BLaER1 (cell line): ENCODE measurements around the gene CCDC78.

Experiments used
- H3K27ac ChIP-seq: shearing (Covaris generic); formaldehyde crosslinking; 2 replicates; pipeline ENCODE4 v1.8.1; 2022
- H3K27me3 ChIP-seq: shearing (Covaris generic); formaldehyde crosslinking; 2 replicates; pipeline ENCODE4 v1.8.1; 2022
- H3K36me3 ChIP-seq: shearing (Covaris generic); formaldehyde crosslinking; 2 replicates; pipeline ENCODE4 v1.8.1; 2022
- H3K4me1 ChIP-seq: shearing (Covaris generic); formaldehyde crosslinking; 2 replicates; pipeline ENCODE4 v1.8.1; 2022
- H3K4me2 ChIP-seq: shearing (Covaris generic); formaldehyde crosslinking; 2 replicates; pipeline ENCODE4 v1.8.1; 2022
- H3K4me3 ChIP-seq: shearing (Covaris generic); formaldehyde crosslinking; 2 replicates; pipeline ENCODE4 v1.8.1; 2022
- H3K9ac ChIP-seq: shearing (Covaris generic); formaldehyde crosslinking; 2 replicates; pipeline ENCODE4 v1.8.1; 2022
- H3K9me3 ChIP-seq: shearing (Covaris generic); formaldehyde crosslinking; 2 replicates; pipeline ENCODE4 v1.8.1; 2022
- H4K20me1 ChIP-seq: shearing (Covaris generic); formaldehyde crosslinking; 2 replicates; pipeline ENCODE4 v1.8.1; 2022
- Cebpa-rat ChIP-seq: shearing (Covaris generic); IDR thresholded peaks from 2 replicates; pipeline ENCODE4 v1.8.1; 2022

Gene CCDC78

GRCh38 chr16:685967-686366 is 40.3 kb downstream of the CCDC78 start:
- H3K4me2 ChIP-seq = no peak overlapping the region
- H3K27me3 ChIP-seq = peaks cover 1% of the 10 kb centered on the region
- H4K20me1 ChIP-seq = peaks cover 29% of the 10 kb centered on the region
- no peak overlapping the region for H3K4me3 ChIP-seq
- peaks cover 59% of the 10 kb centered on the region for H3K4me1 ChIP-seq
- peaks cover 52% of the 10 kb centered on the region for H3K36me3 ChIP-seq
- H3K9ac ChIP-seq = no peak overlapping the region
- no peak overlapping the region for H3K27ac ChIP-seq
- H3K9me3 ChIP-seq = no peaks in the 10 kb centered on the region
- TF ChIP-seq Cebpa-rat = no peak

- TF ChIP-seq Cebpa-rat = no peak
- Histone ChIP-seq H3K27ac (no peak overlapping the region), H4K20me1 (peaks cover 37% of the 10 kb centered on the region), H3K9me3 (no peaks in the 10 kb centered on the region), H3K4me3 (peak overlapping the region; percentile 80; the same call in 1 of the 2 replicates), H3K4me2 (peak overlapping the region; percentile 87), H3K4me1 (peaks cover 55% of the 10 kb centered on the region), H3K36me3 (peaks cover 52% of the 10 kb centered on the region), H3K9ac (no peak overlapping the region), H3K27me3 (no peaks in the 10 kb centered on the region)
Observed at GRCh38 chr16:684961-685696, 41.1 kb downstream of the CCDC78 start.

- Histone ChIP-seq H4K20me1 (peaks cover 37% of the 10 kb centered on the region), H3K9ac (peak within 1 kb of the TSS; percentile 88), H3K36me3 (peaks cover 52% of the 10 kb centered on the region), H3K4me3 (peak within 1 kb of the TSS; percentile 80), H3K4me2 (peak within 1 kb of the TSS; percentile 87), H3K27ac (peak within 1 kb of the TSS; percentile 86), H3K27me3 (no peaks in the 10 kb centered on the region), H3K4me1 (peaks cover 52% of the 10 kb centered on the region), H3K9me3 (no peaks in the 10 kb centered on the region)
- no peak for TF ChIP-seq Cebpa-rat
Observed at GRCh38 chr16:684071-684794, 42.0 kb downstream of the CCDC78 start, which contains the start of gene JMJD8. TSS of gene JMJD8 (minus strand) at chr16:684334. CDS start at chr16:684319, 15 bp downstream.

- H4K20me1 ChIP-seq = peaks cover 37% of the 10 kb centered on the region
- H3K4me3 ChIP-seq = peak overlapping the region; percentile 80
- H3K9ac ChIP-seq = peak overlapping the region; percentile 88
- peak overlapping the region; percentile 86 for H3K27ac ChIP-seq
- H3K4me1 ChIP-seq = peaks cover 52% of the 10 kb centered on the region
- no peak for TF ChIP-seq Cebpa-rat
- peak overlapping the region; percentile 87 for H3K4me2 ChIP-seq
- no peaks in the 10 kb centered on the region for H3K9me3 ChIP-seq
- peaks cover 52% of the 10 kb centered on the region for H3K36me3 ChIP-seq
- H3K27me3 ChIP-seq = no peaks in the 10 kb centered on the region
Observed at GRCh38 chr16:683396-684070, 42.7 kb downstream of the CCDC78 start.

DNA sequence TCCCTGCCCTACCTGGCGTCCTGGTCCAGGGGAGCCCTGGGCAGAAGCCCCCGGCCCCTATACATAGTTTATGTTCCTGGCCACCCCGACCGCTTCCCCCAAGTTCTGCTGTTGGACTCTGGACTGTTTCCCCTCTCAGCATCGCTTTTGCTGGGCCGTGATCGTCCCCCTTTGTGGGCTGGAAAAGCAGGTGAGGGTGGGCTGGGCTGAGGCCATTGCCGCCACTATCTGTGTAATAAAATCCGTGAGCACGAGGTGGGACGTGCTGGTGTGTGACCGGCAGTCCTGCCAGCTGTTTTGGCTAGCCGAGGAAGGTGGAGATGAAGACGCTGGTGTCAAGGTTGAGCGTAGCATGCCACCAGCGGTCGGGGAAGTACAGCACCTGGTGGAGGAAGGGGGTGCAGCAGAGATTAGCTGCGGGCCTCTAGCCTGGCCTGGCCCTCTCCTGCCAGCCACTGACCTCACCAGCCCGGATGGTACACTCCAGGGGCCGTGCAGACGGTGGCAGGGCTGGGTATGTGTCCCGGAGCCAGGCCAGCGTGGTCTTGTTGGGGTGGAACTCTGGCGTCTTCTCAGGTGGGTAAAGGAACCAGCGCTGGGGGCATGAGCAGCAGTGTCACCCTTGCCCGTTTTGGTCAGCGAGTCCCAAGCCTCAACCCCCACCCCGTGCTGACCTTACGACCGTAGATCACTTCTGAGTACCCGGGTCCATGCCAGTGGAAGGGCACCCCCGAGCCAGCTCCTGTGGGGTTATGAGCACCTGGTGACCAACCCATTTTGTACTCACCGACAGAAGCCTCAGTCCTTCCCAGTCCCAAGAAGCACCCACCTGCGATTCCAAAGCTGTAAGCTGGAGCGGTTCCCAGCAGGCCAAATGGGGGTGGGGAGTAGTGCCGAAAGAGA is 43.5 kb downstream of the CCDC78 start:
- peak overlapping the region; percentile 95; the same call in 1 of the 2 replicates for H3K9ac ChIP-seq
- peaks cover 47% of the 10 kb centered on the region for H3K36me3 ChIP-seq
- peaks cover 37% of the 10 kb centered on the region for H4K20me1 ChIP-seq
- no peaks in the 10 kb centered on the region for H3K9me3 ChIP-seq
- peak overlapping the region; percentile 80 for H3K4me3 ChIP-seq
- peaks cover 48% of the 10 kb centered on the region for H3K4me1 ChIP-seq
- peak overlapping the region; percentile 87 for H3K4me2 ChIP-seq
- H3K27ac ChIP-seq = no peak overlapping the region
- TF ChIP-seq Cebpa-rat = no peak
- H3K27me3 ChIP-seq = no peaks in the 10 kb centered on the region

- Histone ChIP-seq H3K9ac (peak overlapping the region; percentile 95), H3K27ac (peak overlapping the region; percentile 90; the same call in 1 of the 2 replicates), H3K4me2 (peak overlapping the region; percentile 87), H3K36me3 (peaks cover 39% of the 10 kb centered on the region), H3K27me3 (no peaks in the 10 kb centered on the region), H3K4me3 (peak overlapping the region; percentile 96), H4K20me1 (peaks cover 37% of the 10 kb centered on the region), H3K9me3 (no peaks in the 10 kb centered on the region), H3K4me1 (peaks cover 48% of the 10 kb centered on the region)
- no peak for TF ChIP-seq Cebpa-rat
Observed at GRCh38 chr16:681746-682427, 44.4 kb downstream of the CCDC78 start.

DNA sequence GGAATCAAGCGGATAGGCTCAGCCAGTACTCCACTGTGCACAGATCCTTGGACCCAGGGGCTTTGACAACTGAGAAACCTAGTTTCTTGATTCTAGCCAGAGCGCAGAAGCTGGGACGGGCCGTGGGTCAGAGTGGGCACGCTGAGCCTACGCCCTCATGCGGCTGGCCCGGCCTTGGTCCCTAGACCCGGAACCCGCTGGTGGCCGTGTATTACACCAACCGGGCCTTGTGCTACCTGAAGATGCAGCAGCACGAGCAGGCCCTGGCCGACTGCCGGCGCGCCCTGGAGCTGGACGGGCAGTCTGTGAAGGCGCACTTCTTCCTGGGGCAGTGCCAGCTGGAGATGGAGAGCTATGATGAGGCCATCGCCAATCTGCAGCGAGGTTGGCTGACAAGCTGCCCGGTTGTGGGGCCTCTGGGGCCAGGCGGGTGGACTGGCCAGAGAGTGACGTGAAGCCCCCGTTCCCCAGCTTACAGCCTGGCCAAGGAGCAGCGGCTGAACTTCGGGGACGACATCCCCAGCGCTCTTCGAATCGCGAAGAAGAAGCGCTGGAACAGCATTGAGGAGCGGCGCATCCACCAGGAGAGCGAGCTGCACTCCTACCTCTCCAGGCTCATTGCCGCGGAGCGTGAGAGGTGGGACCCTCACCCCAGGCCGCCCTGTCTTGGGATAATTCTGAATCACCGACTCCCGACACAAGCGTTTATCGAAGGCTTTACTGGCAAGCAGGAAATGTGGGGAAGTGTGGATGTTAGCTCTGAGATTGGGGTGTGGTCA is 45.1 kb downstream of the CCDC78 start:
- Histone ChIP-seq H3K4me2 (peak overlapping the region; percentile 87), H3K4me1 (peaks cover 48% of the 10 kb centered on the region), H3K27me3 (no peaks in the 10 kb centered on the region), H3K36me3 (peaks cover 31% of the 10 kb centered on the region), H4K20me1 (peaks cover 42% of the 10 kb centered on the region), H3K4me3 (peak overlapping the region; percentile 96), H3K27ac (peak overlapping the region; percentile 90), H3K9me3 (no peaks in the 10 kb centered on the region), H3K9ac (peak overlapping the region; percentile 95)
- TF ChIP-seq Cebpa-rat = no peak

DNA sequence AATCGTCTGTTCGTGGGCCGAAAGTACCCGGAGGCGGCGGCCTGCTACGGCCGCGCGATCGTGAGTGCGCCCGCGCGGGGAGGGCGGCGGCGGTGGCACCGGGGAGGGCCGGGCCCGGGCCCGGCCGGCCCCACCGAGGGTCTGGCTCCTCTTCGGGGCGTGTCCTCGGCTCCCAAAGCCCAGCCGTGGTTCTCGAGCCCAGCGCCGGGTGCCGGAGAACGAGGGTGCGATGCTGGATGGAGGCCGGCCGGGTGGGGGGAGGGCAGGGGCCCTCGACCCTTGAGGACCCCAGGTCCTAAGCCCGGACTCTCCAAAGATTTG is 45.7 kb downstream of the CCDC78 start:
- H4K20me1 ChIP-seq = peaks cover 45% of the 10 kb centered on the region
- peak overlapping the region; percentile 95 for H3K9ac ChIP-seq
- H3K4me2 ChIP-seq = peak overlapping the region; percentile 87
- peaks cover 2% of the 10 kb centered on the region for H3K27me3 ChIP-seq
- H3K27ac ChIP-seq = peak overlapping the region; percentile 90
- peak overlapping the region; percentile 96 for H3K4me3 ChIP-seq
- no peaks in the 10 kb centered on the region for H3K9me3 ChIP-seq
- H3K36me3 ChIP-seq = peaks cover 31% of the 10 kb centered on the region
- peaks cover 48% of the 10 kb centered on the region for H3K4me1 ChIP-seq
- no peak for TF ChIP-seq Cebpa-rat
